Stomach (tissue), 9 donors: ENCODE measurements around the gene BIRC7. TPM values are rescaled to one million over a fixed set of nuclear protein-coding genes. Genes with fewer than 3 reads are reported as not detected.

Experiments used
- DNase-seq, 2 donors: peaks; one replicate each; pipeline versions ENCODE4 v3.0.0 to v3.0.0-alpha.2; 2013 to 2019
- H3K27ac ChIP-seq, 5 donors: fragments of 200-600 bp in 4 of 5; sonication (generic) in 4 of 5; one replicate each; pipeline ENCODE4 v1.5.1; 2013 to 2019; ENCODE audit warnings: mild to moderate bottlenecking in 1 of 5, moderate library complexity in 1 of 5
- H3K27me3 ChIP-seq, 3 donors: fragments of 200-600 bp; sonication (generic); one replicate each; pipeline ENCODE4 v1.5.1; 2017 to 2019; ENCODE audit warnings: mixed run types in 1 of 3
- H3K36me3 ChIP-seq, 4 donors: fragments of 200-600 bp; sonication (generic); 1 replicate in 3 of 4; 2 replicates in 1 of 4; pipeline ENCODE4 v1.5.1; 2016 to 2019
- H3K4me1 ChIP-seq, 4 donors: fragments of 200-600 bp; sonication (generic); one replicate each; pipeline ENCODE4 v1.5.1; 2016 to 2019
- H3K4me3 ChIP-seq, 4 donors: fragments of 200-600 bp; sonication (generic) in 3 of 4; one replicate each; pipeline ENCODE4 v1.5.1; 2016 to 2019; ENCODE audit warnings: mild to moderate bottlenecking in 1 of 4
- H3K9me3 ChIP-seq, 4 donors: fragments of 200-600 bp; sonication (generic); one replicate each; pipeline ENCODE4 v1.5.1; 2016 to 2019
- CTCF ChIP-seq, 7 experiments: fragments of 450-650 bp in 4 of 7; fragments of 200-600 bp in 3 of 7; sonication (generic) in 3 of 7; IDR thresholded peaks; one replicate each; pipeline ENCODE4 v1.5.1; 2016 to 2019; ENCODE audit warnings: antibody characterized with exemption in 7 of 7, control low read depth in 2 of 7, mild to moderate bottlenecking in 1 of 7
- EP300 ChIP-seq: sonication (generic); formaldehyde crosslinking; IDR thresholded peaks from one replicate; pipeline ENCODE4 v1.6.1; 2017; ENCODE audit warnings: antibody characterized with exemption
- POLR2A ChIP-seq, 4 donors: fragments of 450-650 bp; IDR thresholded peaks; one replicate each; pipeline ENCODE4 v1.6.1; 2016; ENCODE audit warnings: antibody characterized with exemption in 4 of 4, control low read depth in 2 of 4, mild to moderate bottlenecking in 1 of 4, moderate library complexity in 1 of 4
- POLR2AphosphoS5 ChIP-seq, 3 donors: sonication (generic); formaldehyde crosslinking; IDR thresholded peaks; one replicate each; pipeline ENCODE4 v1.6.1; 2016; ENCODE audit warnings: antibody characterized with exemption in 3 of 3
- WGBS, 5 donors: extraction: QIAGEN DNeasy Blood & Tissue Kit in 3 of 5; methylation state at CpG; one replicate each; pipeline versions ENCODE4 v1.1.5 to v1.1.7; 2013 to 2018; 5-methylcytosine and 5-hydroxymethylcytosine counted together
- intact Hi-C: fragments of 100-400 bp; cut with DNase I; formaldehyde crosslinking; loops from one replicate; pipeline ENCODE4 v1.15.1; 2023; ENCODE audit warnings: low total_unique reads
- polyA plus RNA-seq, 3 donors: library from polyadenylated mRNA; stranded (reverse); fragments of 200-250 nt; gene quantifications; one replicate each; pipeline ENCODE4 v1.2.3, GENCODE V29; 2013
- total RNA-seq, 5 donors: library from RNA; depleted of rRNA; stranded (reverse); fragments of >200 nt; gene quantifications; one replicate each; pipeline versions ENCODE4 v1.1.0 to v1.2.3, GENCODE V29; 2014 to 2016
- donor health status: healthy with polysubstance abuse.
- donor health status: Bipolar disorder and iron deficiency.
- donor health status: healthy.

BIRC7 gene
- total and polyA plus RNA-seq, 8 donors: not detected

GRCh38 chr20:63236116-63236837, 572 bp downstream of the BIRC7 start:
- Histone ChIP-seq H3K4me3 (no peak overlapping the region), H3K27me3 (peaks cover 0 to 98% (median 19%) of the 10 kb centered on the region in 3 donors), H3K9me3 (no peaks in the 10 kb centered on the region), H3K4me1 (peaks cover 0 to 9% (median 0%) of the 10 kb centered on the region in 4 donors), H3K36me3 (no peaks in the 10 kb centered on the region), H3K27ac (no peak overlapping the region)
- WGBS, 5 donors: 64 to 82% (median 80%) methylated on average over 7 to 26 of the region's 26 CpGs
- intact Hi-C loops: no loop called here
- TF ChIP-seq CTCF (IDR thresholded peaks at IDR 0.05): no peak
- TF ChIP-seq EP300: no peak
- no peak for TF ChIP-seq POLR2A (IDR thresholded peaks at IDR 0.05)
- TF ChIP-seq POLR2AphosphoS5 (IDR thresholded peaks at IDR 0.05): no peak
- no peak for DNase-seq

DNA sequence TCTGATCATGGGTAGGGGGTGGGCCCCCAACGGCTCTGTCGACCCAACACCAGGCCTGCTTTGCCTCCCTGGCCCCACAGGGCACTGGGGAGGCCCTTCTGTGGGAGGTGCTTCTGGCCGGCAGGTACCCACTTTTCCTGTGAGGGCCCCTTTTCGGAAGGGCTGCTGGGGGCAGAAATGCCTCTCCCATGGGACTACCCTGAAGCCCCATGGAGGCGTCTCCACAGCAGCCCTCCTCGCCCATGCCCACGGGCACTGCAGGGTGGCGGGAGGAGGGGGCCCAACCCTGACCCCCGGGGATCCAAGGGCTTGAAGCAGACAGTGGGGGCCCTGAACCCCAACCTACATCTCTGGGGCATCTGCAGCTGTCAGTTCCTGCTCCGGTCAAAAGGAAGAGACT, 2.3 kb downstream of the BIRC7 start:
- TF ChIP-seq POLR2A (IDR thresholded peaks at IDR 0.05) (no peak), POLR2AphosphoS5 (IDR thresholded peaks at IDR 0.05) (no peak), EP300 (no peak), CTCF (IDR thresholded peaks at IDR 0.05) (no peak)
- Histone ChIP-seq H3K4me1 (no peaks in the 10 kb centered on the region), H3K4me3 (no peak overlapping the region), H3K9me3 (no peaks in the 10 kb centered on the region), H3K27ac (no peak overlapping the region), H3K27me3 (peaks cover 0 to 98% (median 12%) of the 10 kb centered on the region in 3 donors), H3K36me3 (no peaks in the 10 kb centered on the region)
- 70 to 94% (median 76%) methylated on average over 2 to 10 of the region's 10 CpGs for whole genome bisulfite sequencing, 5 donors
- DNase-seq: no peak
- intact Hi-C loops: no loop called here

DNA sequence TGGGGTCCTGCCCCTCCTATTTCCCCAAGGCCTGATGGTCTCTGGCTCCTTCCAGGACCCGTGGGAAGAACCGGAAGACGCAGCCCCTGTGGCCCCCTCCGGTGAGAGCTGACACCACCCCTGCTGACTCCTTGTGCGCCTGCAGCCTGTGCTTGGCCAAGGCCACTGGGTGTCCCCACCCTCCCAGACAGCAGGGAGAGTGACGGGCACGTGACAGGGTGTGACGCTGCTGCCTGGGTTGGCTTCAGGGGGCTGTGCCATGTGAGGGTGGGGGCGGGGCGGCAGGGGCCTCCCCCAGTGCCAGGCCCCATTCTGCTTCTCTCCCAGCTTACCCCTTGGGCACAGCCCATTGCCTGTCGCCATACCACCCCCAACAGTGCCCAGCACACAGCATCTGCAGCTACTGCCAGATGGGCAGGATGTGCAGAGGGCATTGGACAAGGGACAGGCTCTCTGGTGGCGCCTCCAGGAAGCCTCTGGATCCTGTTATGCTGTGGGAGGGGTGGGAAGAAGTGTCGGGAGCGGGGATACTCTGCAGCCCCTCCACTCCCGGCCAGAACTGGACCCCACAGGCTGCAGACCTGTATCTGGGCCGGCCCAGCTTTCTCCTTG, 2.9 kb downstream of the BIRC7 start:
- H3K36me3 ChIP-seq: no peaks in the 10 kb centered on the region
- intact Hi-C loops: no loop called here
- DNase-seq: peak in 1 of 2 donors; percentile 58
- no peaks in the 10 kb centered on the region for H3K9me3 ChIP-seq
- no peak overlapping the region for H3K27ac ChIP-seq
- H3K4me1 ChIP-seq: no peaks in the 10 kb centered on the region
- TF ChIP-seq POLR2AphosphoS5 (IDR thresholded peaks at IDR 0.05): no peak
- TF ChIP-seq POLR2A (IDR thresholded peaks at IDR 0.05): no peak
- TF ChIP-seq EP300: no peak
- TF ChIP-seq CTCF (IDR thresholded peaks at IDR 0.05): no peak
- peaks cover 0 to 98% (median 12%) of the 10 kb centered on the region in 3 donors for H3K27me3 ChIP-seq
- 35 to 51% (median 43%) methylated on average over 10 to 16 of the region's 16 CpGs for WGBS, 5 donors
- no peak overlapping the region for H3K4me3 ChIP-seq

GRCh38 chr20:63239431-63239830, 3.7 kb downstream of the BIRC7 start:
- Histone ChIP-seq H3K4me1 (no peaks in the 10 kb centered on the region), H3K4me3 (no peak overlapping the region), H3K27me3 (peaks cover 0 to 98% (median 12%) of the 10 kb centered on the region in 3 donors), H3K9me3 (no peaks in the 10 kb centered on the region), H3K36me3 (no peaks in the 10 kb centered on the region), H3K27ac (no peak overlapping the region)
- intact Hi-C loops: no loop called here
- no peak for DNase-seq
- TF ChIP-seq POLR2AphosphoS5 (IDR thresholded peaks at IDR 0.05): no peak
- TF ChIP-seq POLR2A (IDR thresholded peaks at IDR 0.05): no peak
- no peak for TF ChIP-seq EP300
- TF ChIP-seq CTCF (IDR thresholded peaks at IDR 0.05): no peak
- 85 to 92% (median 86%) methylated on average over 18 to 30 of the region's 30 CpGs for WGBS, 5 donors
